Ectodermal cell (in vitro differentiated cells): ENCODE results near the gene PDZRN3.

Experiments used
- H3K27ac ChIP-seq: 2 replicates; pipeline ENCODE4 v1.7.0; 2013; ENCODE audit warnings: mild to moderate bottlenecking, low read depth, low read length; ENCODE audit not compliant: insufficient read depth, poor library complexity, severe bottlenecking
- H3K27me3 ChIP-seq: 2 replicates; pipeline ENCODE4 v1.7.0; 2013; ENCODE audit warnings: mild to moderate bottlenecking, low read length; ENCODE audit not compliant: insufficient read depth, control insufficient read depth, poor library complexity, severe bottlenecking
- H3K36me3 ChIP-seq: one replicate; pipeline ENCODE4 v1.7.0; 2013; ENCODE audit warnings: low read length; ENCODE audit not compliant: control insufficient read depth, insufficient read depth
- H3K4me1 ChIP-seq: one replicate; pipeline ENCODE4 v1.7.0; 2013; ENCODE audit warnings: low read length; ENCODE audit not compliant: control insufficient read depth, insufficient read depth
- H3K4me3 ChIP-seq: 2 replicates; pipeline ENCODE4 v1.7.0; 2013; ENCODE audit warnings: low read depth, low read length, control low read depth; ENCODE audit not compliant: insufficient read depth
- H3K9me3 ChIP-seq: 2 replicates; pipeline ENCODE4 v1.7.0; 2013; ENCODE audit warnings: mild to moderate bottlenecking, low read length, moderate library complexity; ENCODE audit not compliant: control insufficient read depth
- WGBS, 2 experiments: methylation state at CpG; one replicate each; pipeline ENCODE4 v1.1.7; 2013; ENCODE audit warnings: missing lambda C conversion rate in 2 of 2; 5-methylcytosine and 5-hydroxymethylcytosine counted together

PDZRN3 gene

DNA sequence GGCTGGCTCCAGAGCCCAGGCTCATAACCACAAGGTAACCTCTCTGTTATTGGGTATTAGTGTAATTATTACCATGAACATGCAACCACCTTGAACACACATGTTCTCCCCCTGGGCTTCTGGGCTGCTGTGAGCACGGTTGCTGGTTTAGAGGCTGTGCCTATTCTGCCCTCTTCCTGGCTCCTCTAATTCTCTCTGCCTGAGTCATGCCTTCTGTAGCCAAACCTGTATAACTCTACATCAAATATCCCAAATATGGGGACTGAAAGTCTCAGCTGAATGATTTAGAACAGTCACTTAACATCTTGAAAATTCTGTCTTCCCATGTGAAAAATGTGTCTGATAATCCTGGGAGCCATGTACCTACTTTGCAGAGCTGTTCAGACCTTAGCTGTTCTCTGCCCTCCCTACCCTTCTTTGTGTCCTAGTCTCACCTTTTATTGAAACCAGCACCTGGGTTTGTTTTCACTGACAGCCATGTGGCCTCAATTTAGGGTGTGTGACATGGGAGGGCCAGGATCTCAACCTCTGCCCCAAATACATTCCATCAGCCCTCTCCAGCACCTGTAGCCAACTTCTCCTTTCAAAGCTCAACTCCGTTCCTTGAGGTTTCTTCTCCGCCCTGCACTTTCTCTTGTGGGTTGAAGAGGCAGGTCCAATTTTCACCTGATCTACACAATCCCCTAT is 60.7 kb downstream of the PDZRN3 start:
- 93 to 96% methylated on average over 3 of the region's 3 CpGs for WGBS, 2 experiments
- Histone ChIP-seq H3K36me3 (no peaks in the 10 kb centered on the region), H3K9me3 (no peaks in the 10 kb centered on the region), H3K4me3 (no peak overlapping the region), H3K27ac (no peak overlapping the region), H3K27me3 (no peaks in the 10 kb centered on the region), H3K4me1 (no peaks in the 10 kb centered on the region)

DNA sequence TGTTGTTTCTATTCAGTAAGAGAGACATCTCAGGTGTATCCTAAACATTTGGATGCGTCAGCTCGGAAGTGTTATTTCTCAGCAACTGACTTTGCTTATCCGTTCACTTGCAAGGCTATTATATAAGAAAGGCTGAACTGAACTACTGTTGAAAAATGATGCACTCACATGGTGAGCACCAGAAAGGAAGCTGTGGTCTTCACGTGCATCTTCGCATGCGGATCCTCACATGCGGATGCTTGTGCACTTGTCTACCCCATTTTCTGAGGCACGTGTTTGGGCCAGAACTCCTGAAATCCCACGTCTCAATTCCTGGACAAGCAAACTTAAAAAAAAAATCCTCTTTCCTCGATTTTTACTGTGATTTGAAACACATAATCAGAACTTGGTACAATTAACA is 63.2 kb downstream of the PDZRN3 start:
- no peak overlapping the region for H3K4me3 ChIP-seq
- no peaks in the 10 kb centered on the region for H3K27me3 ChIP-seq
- H3K4me1 ChIP-seq: no peaks in the 10 kb centered on the region
- no peak overlapping the region for H3K27ac ChIP-seq
- H3K9me3 ChIP-seq: no peaks in the 10 kb centered on the region
- WGBS, 2 experiments: 89 to 93% methylated on average over 10 of the region's 10 CpGs
- no peaks in the 10 kb centered on the region for H3K36me3 ChIP-seq

DNA sequence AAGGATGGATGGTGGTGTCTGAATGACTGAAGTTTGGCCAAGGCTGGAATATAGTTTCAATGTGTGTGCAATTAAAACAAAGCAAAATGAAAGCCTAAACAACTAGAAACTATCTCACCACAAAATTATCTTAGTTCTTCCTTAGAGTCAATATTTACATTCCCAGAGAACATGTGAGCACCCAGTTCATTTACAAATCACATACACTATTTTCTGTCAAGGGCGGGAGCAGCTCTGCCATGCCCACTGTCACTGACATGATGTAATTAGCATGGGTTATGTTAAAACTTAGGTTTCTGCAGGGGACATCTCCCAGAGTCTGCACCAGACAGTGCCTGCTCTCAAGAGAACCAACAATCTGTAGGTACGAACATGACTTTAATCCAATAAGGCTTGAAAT is 65.0 kb downstream of the PDZRN3 start:
- Histone ChIP-seq H3K4me3 (no peak overlapping the region), H3K27me3 (no peaks in the 10 kb centered on the region), H3K9me3 (no peaks in the 10 kb centered on the region), H3K36me3 (no peaks in the 10 kb centered on the region), H3K27ac (no peak overlapping the region), H3K4me1 (peaks cover 4% of the 10 kb centered on the region)
- WGBS, 2 experiments: 91 to 98% methylated on average over 2 of the region's 2 CpGs

DNA sequence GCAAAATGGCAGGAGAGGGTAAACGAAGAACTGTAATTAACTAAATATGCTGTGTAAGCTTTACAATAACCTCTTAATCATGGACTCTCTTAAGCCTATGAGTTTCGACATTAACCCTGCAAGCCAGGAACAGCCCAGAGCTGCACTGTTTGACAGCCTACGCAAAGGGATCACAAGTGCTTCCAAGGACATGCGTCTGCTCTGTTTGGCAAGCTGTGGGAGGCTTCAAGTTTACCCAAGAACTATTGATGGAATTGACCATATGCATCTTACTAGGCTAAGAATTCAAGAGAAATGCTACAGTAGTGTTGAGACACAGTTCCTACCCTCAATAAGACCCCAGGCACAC is 66.0 kb downstream of the PDZRN3 start:
- 45% methylated on average over 4 of the region's 4 CpGs for WGBS, 2 experiments
- H3K27ac ChIP-seq: no peak overlapping the region
- no peaks in the 10 kb centered on the region for H3K9me3 ChIP-seq
- H3K4me3 ChIP-seq: no peak overlapping the region
- H3K4me1 ChIP-seq: peaks cover 4% of the 10 kb centered on the region
- H3K36me3 ChIP-seq: no peaks in the 10 kb centered on the region
- no peaks in the 10 kb centered on the region for H3K27me3 ChIP-seq

DNA sequence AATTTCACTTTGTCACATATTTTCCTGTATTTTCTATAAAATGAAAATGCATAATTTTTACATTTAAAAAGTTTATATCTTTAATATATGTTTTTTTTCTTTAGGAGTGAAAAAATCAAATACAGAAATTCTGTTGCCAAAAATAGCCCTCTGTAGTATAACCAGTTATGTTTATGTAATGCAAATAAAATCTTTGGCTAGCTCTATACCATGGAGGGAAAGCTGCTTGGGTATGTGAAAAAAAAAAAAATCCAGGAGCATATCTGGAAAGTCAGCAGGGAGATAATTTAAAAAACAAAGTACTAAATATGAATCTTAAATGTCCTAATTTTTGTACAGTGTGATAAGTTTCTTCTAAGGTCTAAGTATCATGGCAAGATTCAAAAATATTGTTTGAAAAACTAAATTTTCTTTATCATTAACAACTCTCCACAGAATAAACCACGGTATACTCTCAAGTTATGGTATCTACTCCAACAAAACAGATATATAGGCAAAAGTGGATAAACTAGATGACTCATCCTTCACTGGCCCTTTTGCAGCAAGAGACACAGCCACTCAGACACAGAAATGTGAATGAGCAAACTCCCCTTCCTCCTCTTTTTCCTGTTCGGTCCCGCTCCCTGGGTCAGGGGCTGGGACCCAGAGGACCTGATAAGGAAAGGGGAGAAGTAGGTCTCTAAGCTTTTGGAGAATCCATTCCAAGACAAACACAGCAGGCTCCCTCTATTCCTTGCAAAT is 66.6 kb downstream of the PDZRN3 start:
- no peak overlapping the region for H3K27ac ChIP-seq
- no peaks in the 10 kb centered on the region for H3K27me3 ChIP-seq
- H3K9me3 ChIP-seq: no peaks in the 10 kb centered on the region
- peaks cover 4% of the 10 kb centered on the region for H3K4me1 ChIP-seq
- no peaks in the 10 kb centered on the region for H3K36me3 ChIP-seq
- 28 to 93% methylated on average over 1 to 3 of the region's 3 CpGs for WGBS, 2 experiments
- H3K4me3 ChIP-seq: no peak overlapping the region

DNA sequence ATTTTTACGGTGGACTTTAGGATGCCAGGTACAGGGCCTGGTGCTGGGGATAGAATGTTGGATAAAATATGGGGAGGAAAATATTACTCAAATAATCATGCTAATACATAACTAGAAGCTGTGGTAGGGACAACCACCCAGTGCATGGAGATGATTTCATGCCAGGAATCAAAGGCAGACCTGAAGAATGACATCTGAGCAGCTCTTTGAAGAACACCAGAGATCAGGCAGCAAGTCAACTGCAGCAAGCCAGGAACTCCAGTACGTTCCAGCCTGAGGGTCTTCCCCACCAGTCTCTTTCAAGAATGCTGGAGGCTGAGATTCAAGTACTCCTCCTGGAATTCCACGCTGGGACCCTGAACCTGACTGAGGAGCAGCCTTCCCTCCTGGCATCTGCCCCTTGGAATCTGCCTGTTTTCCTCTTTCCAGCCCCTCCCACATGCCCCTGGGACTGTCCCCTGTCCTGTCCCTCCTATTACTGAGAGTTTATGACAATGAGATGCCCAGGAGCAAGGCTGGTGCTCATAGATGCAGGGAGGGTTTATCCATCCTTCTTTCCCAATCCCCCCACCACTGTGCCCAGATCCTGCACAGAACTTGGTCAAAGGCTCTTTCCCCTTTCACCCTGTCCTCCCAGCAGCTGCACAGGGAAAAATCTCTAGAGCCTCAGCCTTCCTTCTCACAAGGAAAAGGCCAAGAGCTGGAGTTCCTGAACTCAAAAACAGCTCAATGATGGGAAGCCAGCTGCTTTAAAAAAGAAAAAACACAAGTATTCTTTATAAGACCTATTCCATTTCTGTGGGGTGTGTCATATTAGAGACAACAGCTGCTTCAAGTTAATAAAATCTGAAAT is 68.0 kb downstream of the PDZRN3 start:
- Histone ChIP-seq H3K27ac (no peak overlapping the region), H3K4me1 (peaks cover 4% of the 10 kb centered on the region), H3K4me3 (no peak overlapping the region), H3K27me3 (no peaks in the 10 kb centered on the region), H3K36me3 (no peaks in the 10 kb centered on the region), H3K9me3 (no peaks in the 10 kb centered on the region)
- WGBS, 2 experiments: 65 to 68% methylated on average over 3 of the region's 3 CpGs

DNA sequence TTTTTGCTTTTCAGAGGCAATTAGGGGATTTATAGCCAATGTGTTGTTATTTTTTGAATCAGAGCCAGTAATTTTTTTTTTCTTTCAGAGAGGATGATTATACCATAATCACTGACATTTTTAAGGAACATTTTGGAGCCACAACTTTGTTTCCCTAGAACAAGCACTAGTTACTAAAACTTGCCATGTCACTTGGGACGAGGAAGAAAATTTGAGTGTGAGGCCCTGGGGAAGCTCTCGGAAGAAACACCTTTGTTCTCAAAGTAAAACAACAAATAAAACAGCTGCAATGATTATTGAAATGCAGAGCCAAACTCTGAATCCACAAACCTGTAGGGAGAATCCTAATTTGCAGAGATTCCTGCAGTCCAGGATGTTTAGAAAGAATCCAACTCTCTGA is 69.7 kb downstream of the PDZRN3 start:
- H3K4me1 ChIP-seq: peaks cover 4% of the 10 kb centered on the region
- 55 to 72% methylated on average over 2 of the region's 2 CpGs for WGBS, 2 experiments
- H3K27me3 ChIP-seq: no peaks in the 10 kb centered on the region
- H3K27ac ChIP-seq: no peak overlapping the region
- no peak overlapping the region for H3K4me3 ChIP-seq
- no peaks in the 10 kb centered on the region for H3K9me3 ChIP-seq
- H3K36me3 ChIP-seq: no peaks in the 10 kb centered on the region

DNA sequence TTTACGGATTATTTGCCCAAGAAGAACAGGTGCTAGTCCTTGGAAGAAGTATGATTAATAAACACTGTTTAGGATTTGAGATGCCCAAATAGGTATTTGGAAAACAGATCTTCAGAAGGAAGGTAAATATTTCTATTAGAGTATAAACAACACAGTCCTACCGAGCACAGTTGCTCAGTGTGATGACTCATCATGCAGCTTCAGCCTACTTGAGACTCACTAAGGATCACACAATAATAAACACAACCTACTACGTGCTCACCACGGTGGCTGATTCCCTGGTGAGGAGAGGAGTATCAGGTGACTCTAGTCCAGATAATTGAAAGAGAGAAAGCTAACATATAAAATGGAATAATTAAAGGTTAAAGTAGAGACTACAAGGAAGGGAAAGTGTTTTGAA is 72.0 kb downstream of the PDZRN3 start:
- H3K4me1 ChIP-seq: peaks cover 4% of the 10 kb centered on the region
- H3K27ac ChIP-seq: no peak overlapping the region
- 69 to 78% methylated on average over 2 to 4 of the region's 4 CpGs for WGBS, 2 experiments
- H3K4me3 ChIP-seq: no peak overlapping the region
- no peaks in the 10 kb centered on the region for H3K27me3 ChIP-seq
- no peaks in the 10 kb centered on the region for H3K36me3 ChIP-seq
- no peaks in the 10 kb centered on the region for H3K9me3 ChIP-seq

DNA sequence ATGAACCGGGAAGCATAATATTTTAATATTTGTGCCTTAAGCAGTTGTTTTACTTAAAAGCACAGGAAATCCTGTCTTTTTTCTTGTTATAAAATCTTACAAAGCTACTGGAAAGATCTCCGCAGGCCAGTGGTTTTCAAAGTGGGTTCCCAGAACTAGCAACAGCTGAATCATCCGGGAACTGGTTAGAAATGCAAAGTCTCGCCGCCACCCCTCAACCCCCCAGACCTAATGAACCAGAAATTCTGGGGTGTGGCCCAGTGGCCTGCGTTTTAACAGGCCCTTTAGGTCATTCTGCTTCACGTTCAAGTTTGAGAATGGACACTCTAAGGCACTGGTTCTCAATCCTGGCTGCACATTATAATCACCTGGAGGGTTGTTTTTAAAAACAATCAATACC is 74.7 kb downstream of the PDZRN3 start:
- 88 to 89% methylated on average over 6 to 7 of the region's 7 CpGs for WGBS, 2 experiments
- no peak overlapping the region for H3K4me3 ChIP-seq
- H3K4me1 ChIP-seq: peaks cover under 1% of the 10 kb centered on the region
- H3K27ac ChIP-seq: no peak overlapping the region
- H3K27me3 ChIP-seq: no peaks in the 10 kb centered on the region
- H3K36me3 ChIP-seq: no peaks in the 10 kb centered on the region
- no peaks in the 10 kb centered on the region for H3K9me3 ChIP-seq

DNA sequence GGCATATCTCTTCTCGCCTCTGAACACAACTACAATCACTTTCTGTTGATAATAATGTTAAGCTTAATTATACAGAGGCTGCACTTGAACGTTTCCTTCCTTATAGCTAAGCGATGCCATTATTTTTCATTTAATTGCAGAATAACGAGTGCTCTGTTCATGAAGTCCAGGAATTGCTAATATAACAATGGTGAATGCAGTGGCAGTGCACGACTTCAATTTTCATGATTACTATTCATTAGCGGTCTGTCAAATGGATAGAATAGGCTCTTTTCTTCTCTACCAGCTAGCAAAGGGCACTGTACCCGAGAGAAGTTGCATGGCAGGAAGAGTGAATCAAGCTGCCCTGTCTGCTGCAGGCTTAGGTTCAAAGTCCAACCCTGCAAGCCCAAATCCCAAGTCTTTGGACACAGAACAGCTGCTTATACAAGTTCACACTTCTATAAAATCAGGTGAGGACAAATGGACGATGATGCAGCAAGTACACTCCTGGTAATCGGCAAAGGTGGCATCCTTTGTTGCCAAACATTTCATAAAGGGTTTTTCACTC is 75.6 kb downstream of the PDZRN3 start:
- Histone ChIP-seq H3K9me3 (no peaks in the 10 kb centered on the region), H3K4me3 (no peak overlapping the region), H3K36me3 (no peaks in the 10 kb centered on the region), H3K4me1 (no peaks in the 10 kb centered on the region), H3K27me3 (no peaks in the 10 kb centered on the region), H3K27ac (no peak overlapping the region)
- 94 to 97% methylated on average over 8 to 9 of the region's 9 CpGs for WGBS, 2 experiments
